Measurements from ENCODE around the gene LEKR1.
"Not testable (repeated sequence)": the region's sequence is repeated elsewhere in the genome, so short reads cannot be mapped to it uniquely, and the experiment has no call there.

LEKR1 gene

DNA sequence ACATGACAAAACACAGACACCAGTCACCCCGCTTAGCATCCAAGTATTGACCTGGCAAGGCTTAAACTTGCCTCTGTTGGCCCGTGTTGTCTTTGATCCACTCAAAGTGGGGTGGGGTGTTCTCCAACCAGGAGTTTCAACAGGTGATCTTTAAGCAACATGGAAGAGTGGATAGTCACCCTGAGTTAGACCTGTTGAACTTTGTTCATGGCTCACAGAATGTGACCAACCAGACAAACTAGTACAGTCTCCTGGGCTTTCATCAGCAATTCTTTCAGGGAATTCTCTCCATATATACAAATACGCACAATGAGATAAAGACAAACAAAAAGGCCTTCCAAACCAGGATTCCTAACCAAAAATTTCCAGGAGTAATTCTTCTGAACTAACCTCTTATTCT is 11.9 kb downstream of the LEKR1 start:
- no peak for DNase-seq

GRCh38 chr3:156840826-156841689 is 14.9 kb downstream of the LEKR1 start:
- DNase-seq = no peak

GRCh38 chr3:156843071-156843808 is 17.1 kb downstream of the LEKR1 start:
- no peak for DNase-seq

- DNase-seq = no peak
These were observed 21.7 kb downstream of the LEKR1 start for GRCh38 chr3:156847752-156848448.

DNA sequence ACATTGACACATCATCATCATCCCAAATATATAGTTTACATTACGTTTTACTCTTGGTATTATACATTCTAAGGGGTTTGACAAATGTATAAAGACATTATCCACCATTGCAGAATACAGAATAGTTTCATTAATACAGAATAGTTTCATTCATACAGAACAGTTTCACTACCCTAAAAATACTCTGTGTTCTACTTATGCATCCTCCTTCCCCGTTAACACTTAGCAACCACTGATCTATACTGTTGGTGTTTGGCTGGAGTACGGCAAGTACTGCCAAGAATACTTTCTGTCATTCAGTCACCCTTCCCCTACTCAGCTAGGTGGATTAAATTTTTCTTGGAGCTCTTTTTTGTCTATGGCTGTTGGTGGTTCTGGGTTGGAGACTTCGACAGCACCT is 33.4 kb downstream of the LEKR1 start:
- peak; percentile 16 for DNase-seq

DNA sequence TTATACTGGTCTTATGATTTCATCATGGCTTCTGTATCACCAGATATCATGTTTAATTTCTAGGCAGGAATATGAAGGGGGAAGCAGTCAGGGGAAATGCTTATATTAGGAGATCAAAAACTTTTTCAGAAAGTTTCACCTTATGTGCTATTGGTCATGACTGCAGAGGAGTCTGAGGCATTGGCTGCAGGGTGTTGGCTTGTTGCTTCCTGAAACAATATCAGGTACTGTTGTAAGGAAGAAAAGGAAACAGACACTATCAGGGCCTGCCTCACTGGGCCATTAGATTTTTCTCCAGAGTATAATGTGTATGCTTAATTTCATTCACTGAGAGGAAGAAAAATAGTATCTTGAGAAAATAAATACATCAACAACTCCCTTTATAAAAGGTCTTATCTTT is 34.7 kb downstream of the LEKR1 start:
- DNase-seq = no peak

DNA sequence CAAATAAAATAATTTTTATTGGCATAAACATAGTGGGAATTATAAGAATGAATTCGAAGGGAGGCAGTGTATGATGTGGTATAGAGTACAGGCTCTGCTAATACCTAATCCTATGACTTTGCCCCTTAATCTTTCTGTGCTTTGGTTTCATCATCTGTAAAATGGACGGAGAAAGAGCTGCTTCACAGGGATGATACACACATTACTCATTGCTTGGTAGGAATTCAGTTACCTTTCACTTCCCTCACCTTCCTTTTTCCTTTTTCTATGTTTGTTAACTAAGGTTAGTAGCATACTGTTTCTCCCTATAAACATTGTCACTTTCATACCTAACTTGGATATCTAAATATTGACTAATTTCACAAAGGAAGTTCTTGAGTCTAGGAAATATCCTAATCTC is 36.2 kb downstream of the LEKR1 start:
- no peak for DNase-seq

DNA sequence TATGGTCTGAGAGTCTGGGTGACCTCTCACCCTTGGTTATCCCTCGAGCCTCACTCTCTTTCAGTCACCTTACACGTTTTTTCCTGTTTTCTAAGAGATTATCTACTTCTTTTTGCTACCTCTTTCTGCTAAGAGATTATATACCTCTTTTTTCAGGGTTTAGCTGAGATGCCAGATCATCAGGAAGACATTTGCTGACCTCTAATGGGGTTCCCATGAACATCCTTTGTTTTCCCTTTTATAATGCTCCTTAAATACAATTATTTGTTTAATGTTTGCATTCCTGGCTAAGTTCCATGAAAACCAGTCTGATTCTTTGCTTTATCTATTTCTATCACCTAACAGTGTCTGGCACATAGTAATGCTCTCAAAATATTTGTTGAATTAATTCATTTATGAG is 39.6 kb downstream of the LEKR1 start:
- DNase-seq = no peak

GRCh38 chr3:156867174-156867573 is 41.0 kb downstream of the LEKR1 start:
- no peak for DNase-seq

DNA sequence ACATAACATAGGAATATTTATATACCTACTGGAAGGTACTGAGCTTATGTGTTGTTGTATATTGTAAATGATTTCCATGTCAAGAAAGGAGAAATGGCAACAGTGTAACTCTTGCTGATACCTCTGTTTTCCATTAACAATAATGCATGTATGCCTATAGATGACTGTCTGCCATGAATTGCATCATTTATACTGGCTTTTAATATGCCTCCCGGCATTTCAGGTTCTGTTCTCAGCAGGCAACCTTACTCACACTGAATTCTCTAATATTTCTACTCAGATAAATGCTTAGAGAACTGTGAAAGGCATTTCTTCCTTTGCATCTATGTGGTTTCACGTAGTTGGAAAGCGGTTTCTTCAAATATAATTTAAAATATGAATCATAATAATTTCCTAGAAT is 41.8 kb downstream of the LEKR1 start:
- DNase-seq = no peak

GRCh38 chr3:156873906-156874305 is 47.8 kb downstream of the LEKR1 start:
- DNase-seq = no peak

DNA sequence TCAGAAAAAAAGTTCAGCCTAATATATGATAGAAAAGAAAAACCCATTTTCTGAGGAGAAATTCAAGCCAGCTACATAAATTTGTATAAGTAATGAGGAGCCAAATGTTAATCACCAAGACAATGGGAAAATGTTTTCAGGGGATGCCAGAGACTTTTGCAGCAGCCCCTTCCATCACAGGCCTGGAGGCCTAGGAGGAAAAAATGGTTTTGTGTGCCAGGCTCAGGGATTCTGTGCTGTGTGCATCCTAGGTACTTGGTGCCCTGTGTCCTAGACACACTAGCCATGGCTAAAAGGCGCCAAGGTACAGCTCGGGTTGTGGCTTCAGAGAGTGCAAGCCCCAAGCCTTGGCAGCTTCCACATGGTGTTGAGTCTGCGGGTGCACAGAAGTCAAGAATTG is 53.3 kb downstream of the LEKR1 start:
- not testable (repeated sequence) for DNase-seq

- DNase-seq = no peak
These were observed 59.6 kb downstream of the LEKR1 start for GRCh38 chr3:156885761-156886160.

DNA sequence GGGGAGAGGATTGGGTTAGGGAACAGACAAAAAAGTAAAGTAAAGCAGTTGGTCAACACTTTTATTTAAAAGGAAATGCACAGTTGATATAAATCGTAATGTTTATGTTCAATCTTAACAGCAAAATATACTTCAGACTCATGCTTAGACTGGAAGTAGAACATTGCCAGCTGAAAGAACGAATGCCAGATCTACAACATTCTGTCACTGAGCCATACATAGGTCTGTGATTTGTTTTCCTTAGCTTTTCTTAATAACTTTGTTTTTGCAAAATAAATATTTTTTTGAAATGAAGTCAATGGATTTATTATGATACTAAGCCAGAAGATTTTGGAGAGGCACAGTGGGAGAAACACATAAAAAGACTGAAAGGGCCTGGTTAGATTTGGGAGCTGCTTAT is 62.0 kb downstream of the LEKR1 start:
- DNase-seq = no peak

- DNase-seq = no peak
These were observed 62.4 kb downstream of the LEKR1 start for GRCh38 chr3:156888576-156888975.

DNA sequence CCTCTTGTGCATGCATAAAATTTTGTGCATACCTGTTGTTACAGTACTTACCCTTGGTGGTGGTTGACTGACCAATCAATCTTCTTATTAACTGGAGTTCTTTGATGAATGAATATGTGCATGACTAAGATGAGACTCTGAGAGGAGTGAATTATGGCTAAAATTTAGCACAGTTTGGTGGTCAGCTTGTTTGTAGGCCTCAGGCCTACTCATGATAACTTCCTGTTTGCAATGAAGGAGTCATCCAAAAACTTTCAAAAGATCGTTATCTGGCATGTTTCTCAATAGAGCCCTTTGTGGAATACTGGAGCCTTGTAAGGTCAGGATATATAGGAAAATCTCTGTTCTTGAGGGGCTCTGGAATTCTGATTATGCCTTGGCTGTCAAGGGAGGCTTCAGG is 66.5 kb downstream of the LEKR1 start:
- DNase-seq = peak; percentile 1

DNA sequence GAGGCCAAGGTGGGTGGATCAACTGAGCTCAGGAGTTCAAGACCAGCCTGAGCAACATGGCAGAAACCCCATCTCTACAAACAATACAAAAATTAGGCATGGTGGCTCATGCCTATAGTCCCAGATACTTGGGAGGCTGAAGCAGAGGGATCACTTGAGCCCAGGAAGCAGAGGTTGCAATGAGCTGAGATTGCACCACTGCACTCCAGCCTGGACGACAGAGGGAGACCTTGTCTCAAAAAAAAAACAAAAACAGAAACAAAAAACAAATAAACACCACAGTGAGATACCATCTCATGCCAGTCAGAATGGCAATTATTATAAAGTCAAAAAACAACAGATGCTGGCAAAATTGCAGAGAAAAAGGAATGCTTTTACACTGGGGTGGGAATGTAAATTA is 69.2 kb downstream of the LEKR1 start:
- not testable (repeated sequence) for DNase-seq

DNA sequence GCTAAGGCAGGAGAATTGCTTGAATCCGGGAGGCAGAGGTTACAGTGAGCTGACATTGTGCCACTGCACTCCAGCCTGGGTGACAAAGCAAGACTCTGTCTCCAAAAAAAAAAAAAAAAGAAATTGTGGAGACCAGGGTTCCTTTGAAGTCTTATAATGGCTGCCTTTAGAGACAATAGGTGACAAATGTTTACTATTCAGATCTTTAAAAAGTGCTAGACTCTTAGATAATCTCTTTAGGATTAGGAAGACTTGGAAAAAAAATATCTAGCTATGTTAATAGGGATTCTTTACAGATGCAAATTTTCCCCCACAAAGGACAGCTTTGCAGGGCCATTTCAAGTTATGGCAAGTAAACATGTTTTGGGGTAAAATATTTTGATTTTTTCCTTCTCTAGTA is 71.7 kb downstream of the LEKR1 start:
- DNase-seq = not testable (repeated sequence)

- DNase-seq = no peak
These were observed 72.2 kb downstream of the LEKR1 start for GRCh38 chr3:156898296-156898880.

- DNase-seq = no peak
These were observed 73.8 kb downstream of the LEKR1 start for GRCh38 chr3:156899951-156900350.

- no peak for DNase-seq
These were observed 76.8 kb downstream of the LEKR1 start for GRCh38 chr3:156902916-156903315.

DNA sequence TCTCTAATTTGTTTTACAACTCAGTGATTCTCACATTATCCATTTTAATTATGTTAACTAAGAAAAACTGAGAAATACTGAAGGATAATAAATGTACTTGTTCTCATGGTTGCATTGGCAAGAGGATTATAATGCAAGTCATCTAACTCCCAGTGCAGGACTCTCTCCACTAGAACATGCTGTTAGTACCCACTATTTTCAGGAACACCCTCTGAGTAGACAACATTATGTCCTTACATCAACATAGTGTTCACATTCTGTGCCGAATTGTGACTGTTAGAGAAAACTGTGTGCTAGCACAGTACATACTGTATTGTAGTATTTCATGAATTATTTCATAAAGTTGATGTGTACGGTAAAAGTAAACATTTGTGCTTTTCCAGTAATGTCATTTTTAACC is 80.1 kb downstream of the LEKR1 start:
- DNase-seq = no peak

DNA sequence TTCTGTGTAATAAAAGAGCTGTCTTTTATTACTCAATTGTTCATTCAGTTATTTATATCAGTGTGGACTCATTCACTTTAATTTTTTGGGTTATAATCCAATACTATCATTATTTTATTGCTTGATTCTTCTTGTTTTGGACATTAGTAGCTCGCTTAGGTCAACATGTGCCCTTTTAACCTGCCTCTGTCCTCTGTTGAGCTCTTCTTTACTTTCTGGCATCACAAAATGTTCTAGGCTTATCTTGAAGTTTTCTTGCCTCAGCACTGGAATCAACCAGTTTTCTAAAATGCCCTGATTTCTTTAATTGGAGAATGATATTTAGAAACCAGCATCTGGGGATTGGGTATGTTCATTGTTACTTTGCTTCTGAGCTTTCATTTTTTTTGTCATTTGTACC is 82.2 kb downstream of the LEKR1 start:
- no peak for DNase-seq
